Sigmoid colon (tissue), 7 donors: ENCODE measurements around the gene RASGRP3. TPM values are rescaled to one million over a fixed set of nuclear protein-coding genes. Genes with fewer than 3 reads are reported as not detected.
A peak's percentile ranks its signal among the peaks of the same experiment; 100 is the strongest.

Source experiments
- DNase-seq: peaks from one replicate; pipeline ENCODE4 v3.0.0-alpha.2; 2019
- H3K27ac ChIP-seq, 4 donors: fragments of 200-600 bp; sonication (generic); one replicate each; pipeline ENCODE4 v1.5.1; 2016 to 2019; ENCODE audit warnings: mild to moderate bottlenecking in 1 of 4
- H3K27me3 ChIP-seq, 3 donors: fragments of 200-600 bp; sonication (generic); one replicate each; pipeline ENCODE4 v1.5.1; 2019; ENCODE audit warnings: mild to moderate bottlenecking in 1 of 3
- H3K36me3 ChIP-seq, 4 donors: fragments of 200-600 bp; sonication (generic); one replicate each; pipeline ENCODE4 v1.5.1; 2016 to 2019
- H3K4me1 ChIP-seq, 4 donors: fragments of 200-600 bp; sonication (generic); one replicate each; pipeline ENCODE4 v1.5.1; 2017 to 2019
- H3K4me3 ChIP-seq, 4 donors: fragments of 200-600 bp; sonication (generic); one replicate each; pipeline ENCODE4 v1.5.1; 2017 to 2019; ENCODE audit warnings: mild to moderate bottlenecking in 2 of 4, moderate library complexity in 1 of 4
- H3K9me3 ChIP-seq, 4 donors: fragments of 200-600 bp in 3 of 4; sonication (generic) in 3 of 4; one replicate each; pipeline versions ENCODE4 v1.5.1 to v1.6.1; 2013 to 2019
- CTCF ChIP-seq, 4 experiments: fragments of 450-650 bp in 3 of 4; fragments of 200-600 bp in 1 of 4; IDR thresholded peaks; one replicate each; pipeline ENCODE4 v1.5.1; 2016 to 2019; ENCODE audit warnings: antibody characterized with exemption in 4 of 4, mild to moderate bottlenecking in 3 of 4, moderate library complexity in 2 of 4
- EP300 ChIP-seq, 4 donors: sonication (generic); formaldehyde crosslinking; IDR thresholded peaks; one replicate each; pipeline ENCODE4 v1.6.1; 2017; ENCODE audit warnings: antibody characterized with exemption in 4 of 4
- POLR2A ChIP-seq, 2 donors: fragments of 450-650 bp; IDR thresholded peaks; one replicate each; pipeline ENCODE4 v1.6.1; 2016; ENCODE audit warnings: antibody characterized with exemption in 2 of 2, mild to moderate bottlenecking in 2 of 2, moderate library complexity in 2 of 2
- POLR2AphosphoS5 ChIP-seq, 4 donors: sonication (generic); formaldehyde crosslinking; IDR thresholded peaks; one replicate each; pipeline ENCODE4 v1.6.1; 2017; ENCODE audit warnings: antibody characterized with exemption in 4 of 4
- WGBS, 2 donors: extraction: QIAGEN DNeasy Blood & Tissue Kit; methylation state at CpG; one replicate each; pipeline ENCODE4 v1.1.7; 2013; 5-methylcytosine and 5-hydroxymethylcytosine counted together
- intact Hi-C: fragments of 100-400 bp; cut with DNase I; formaldehyde crosslinking; loops from one replicate; pipeline ENCODE4 v1.15.1; 2023
- polyA plus RNA-seq, 3 donors: library from polyadenylated mRNA; stranded (reverse); fragments of 200-250 nt; gene quantifications; one replicate each; pipeline ENCODE4 v1.2.3, GENCODE V29; 2013
- total RNA-seq, 4 donors: library from RNA; depleted of rRNA; stranded (reverse); fragments of >200 nt; gene quantifications; one replicate each; pipeline ENCODE4 v1.1.0, GENCODE V29; 2016
- donor health status: healthy with polysubstance abuse.
- donor health status: Bipolar disorder and iron deficiency.
- donor health status: healthy.

Gene RASGRP3
- total and polyA plus RNA-seq, 7 donors: 1.8 to 14.7 (median 6.7) TPM

GRCh38 chr2:33550206-33550605 lies 73.8 kb downstream of the RASGRP3 start:
- intact Hi-C loops: no loop called here
- peaks cover 0 to 6% (median 0%) of the 10 kb centered on the region in 4 donors for H3K4me1 ChIP-seq
- no peak for TF ChIP-seq CTCF (IDR thresholded peaks at IDR 0.05)
- no peak for TF ChIP-seq POLR2AphosphoS5 (IDR thresholded peaks at IDR 0.05)
- no peak for TF ChIP-seq EP300 (IDR thresholded peaks at IDR 0.05)
- no peak for TF ChIP-seq POLR2A (IDR thresholded peaks at IDR 0.05)
- 64 to 74% methylated on average over 3 of the region's 3 CpGs for WGBS, 2 donors
- H3K27ac ChIP-seq: no peak overlapping the region
- DNase-seq: no peak
- H3K4me3 ChIP-seq: no peak overlapping the region
- no peaks in the 10 kb centered on the region for H3K9me3 ChIP-seq
- no peaks in the 10 kb centered on the region for H3K36me3 ChIP-seq
- H3K27me3 ChIP-seq: no peaks in the 10 kb centered on the region

- TF ChIP-seq CTCF (IDR thresholded peaks at IDR 0.05) (no peak), EP300 (IDR thresholded peaks at IDR 0.05) (no peak), POLR2A (IDR thresholded peaks at IDR 0.05) (no peak), POLR2AphosphoS5 (IDR thresholded peaks at IDR 0.05) (no peak)
- Histone ChIP-seq H3K27me3 (no peaks in the 10 kb centered on the region), H3K9me3 (no peaks in the 10 kb centered on the region), H3K27ac (no peak overlapping the region), H3K36me3 (no peaks in the 10 kb centered on the region), H3K4me1 (peaks cover 0 to 11% (median 0%) of the 10 kb centered on the region in 4 donors), H3K4me3 (no peak overlapping the region)
- no peak for DNase-seq
- WGBS, 2 donors: 82 to 93% methylated on average over 1 of the region's 1 CpG
- intact Hi-C loops: no loop called here
Observed at GRCh38 chr2:33552758-33553461, 76.5 kb downstream of the RASGRP3 start.

GRCh38 chr2:33555681-33556080 lies 79.2 kb downstream of the RASGRP3 start:
- no peak for TF ChIP-seq POLR2AphosphoS5 (IDR thresholded peaks at IDR 0.05)
- TF ChIP-seq EP300 (IDR thresholded peaks at IDR 0.05): no peak
- TF ChIP-seq POLR2A (IDR thresholded peaks at IDR 0.05): no peak
- TF ChIP-seq CTCF (IDR thresholded peaks at IDR 0.05): no peak
- Histone ChIP-seq H3K4me1 (peaks cover 0 to 6% (median 0%) of the 10 kb centered on the region in 4 donors), H3K4me3 (no peak overlapping the region), H3K9me3 (no peaks in the 10 kb centered on the region), H3K36me3 (no peaks in the 10 kb centered on the region), H3K27ac (peak overlapping the region in 2 of 4 donors; percentile 43 to 47), H3K27me3 (no peaks in the 10 kb centered on the region)
- intact Hi-C loops: no loop called here
- 72 to 80% methylated on average over 3 of the region's 3 CpGs for WGBS, 2 donors
- no peak for DNase-seq

- H3K9me3 ChIP-seq: no peaks in the 10 kb centered on the region
- H3K4me3 ChIP-seq: no peak overlapping the region
- no peaks in the 10 kb centered on the region for H3K27me3 ChIP-seq
- TF ChIP-seq CTCF (IDR thresholded peaks at IDR 0.05) (no peak), POLR2A (IDR thresholded peaks at IDR 0.05) (no peak), POLR2AphosphoS5 (IDR thresholded peaks at IDR 0.05) (no peak), EP300 (IDR thresholded peaks at IDR 0.05) (no peak)
- WGBS, 2 donors: 92 to 95% methylated on average over 3 of the region's 3 CpGs
- peaks cover 0 to 6% (median 0%) of the 10 kb centered on the region in 4 donors for H3K4me1 ChIP-seq
- peaks cover 0 to 7% (median 0%) of the 10 kb centered on the region in 4 donors for H3K36me3 ChIP-seq
- intact Hi-C loops: no loop called here
- no peak overlapping the region for H3K27ac ChIP-seq
- DNase-seq: no peak
Observed at GRCh38 chr2:33559328-33559727, 82.9 kb downstream of the RASGRP3 start.
